Stimulated activated CD4-positive, alpha-beta T cell treated with anti-CD3 and anti-CD28 coated beads, TNF-alpha, amount 100 ng/mL, for 24 hours (primary cell): ENCODE data around the gene SLC25A23.
"Not testable (repeated sequence)": the region's sequence is repeated elsewhere in the genome, so short reads cannot be mapped to it uniquely, and the experiment has no call there.

Source experiments
- DNase-seq, 3 experiments: peaks; one replicate each; pipeline ENCODE4 v3.0.0-alpha.2; 2020; ENCODE audit warnings: low read depth in 3 of 3

The SLC25A23 gene

DNA sequence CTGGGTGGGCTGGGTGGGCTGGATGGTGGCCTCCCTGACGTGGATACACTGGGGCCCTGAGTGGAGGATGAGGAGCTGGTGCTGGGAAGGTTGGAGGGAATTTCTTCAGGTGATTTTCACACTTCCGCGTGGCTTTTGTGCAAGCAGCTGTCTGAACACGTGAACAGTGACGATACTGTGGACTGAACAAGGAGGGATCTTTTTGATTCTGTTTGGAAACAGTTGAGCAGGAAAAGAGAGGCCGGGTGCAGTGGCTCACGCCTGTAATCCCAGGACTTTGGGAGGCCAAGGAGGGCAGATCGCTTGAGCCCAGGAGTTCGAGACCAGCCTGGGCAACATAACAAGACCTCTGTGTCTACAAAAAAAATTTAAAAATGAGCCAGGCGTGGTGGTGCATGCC lies 57.5 kb downstream of the SLC25A23 start:
- DNase-seq, result no peak

DNA sequence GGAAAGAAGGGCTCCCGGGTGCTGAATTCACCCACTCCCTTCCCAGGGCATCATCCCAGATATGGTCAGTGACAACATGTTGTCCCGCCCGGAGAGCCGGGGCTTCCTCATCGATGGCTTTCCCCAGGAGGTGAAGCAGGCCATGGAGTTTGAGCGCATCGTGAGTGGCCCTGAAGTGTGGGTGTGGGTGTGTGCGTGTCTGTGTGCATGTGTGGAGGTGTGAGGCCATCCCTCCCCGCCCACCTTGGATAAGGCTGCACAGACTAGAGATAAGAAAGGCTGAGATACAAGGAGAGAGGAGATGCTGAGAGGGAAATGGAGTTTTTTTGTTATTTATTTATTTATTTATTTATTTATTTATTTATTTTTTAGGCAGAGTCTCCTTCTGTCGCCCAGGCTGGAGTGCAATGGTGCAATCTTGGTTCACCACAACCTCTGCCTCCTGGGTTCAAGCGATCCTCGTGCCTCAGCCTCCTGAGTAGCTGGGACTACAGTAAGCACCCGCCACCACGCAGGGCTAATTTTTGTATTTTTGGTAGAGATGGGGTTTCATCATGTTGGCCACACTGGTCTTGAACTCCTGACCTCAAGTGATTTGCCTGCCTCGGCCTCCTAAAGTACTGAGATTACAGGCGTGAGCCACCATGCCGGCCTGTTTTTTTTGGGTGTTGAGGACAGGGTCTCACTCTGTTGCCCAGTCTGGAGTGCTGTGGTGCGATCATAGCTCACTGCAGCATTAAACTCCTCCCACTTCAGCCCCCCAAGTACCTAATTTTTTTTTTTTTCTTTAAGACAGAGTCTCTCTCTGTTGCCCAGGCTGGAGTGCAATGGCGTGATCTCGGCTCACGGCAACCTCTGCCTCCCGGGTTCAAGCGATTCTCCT lies 59.3 kb downstream of the SLC25A23 start:
- not testable (repeated sequence) for DNase-seq

DNA sequence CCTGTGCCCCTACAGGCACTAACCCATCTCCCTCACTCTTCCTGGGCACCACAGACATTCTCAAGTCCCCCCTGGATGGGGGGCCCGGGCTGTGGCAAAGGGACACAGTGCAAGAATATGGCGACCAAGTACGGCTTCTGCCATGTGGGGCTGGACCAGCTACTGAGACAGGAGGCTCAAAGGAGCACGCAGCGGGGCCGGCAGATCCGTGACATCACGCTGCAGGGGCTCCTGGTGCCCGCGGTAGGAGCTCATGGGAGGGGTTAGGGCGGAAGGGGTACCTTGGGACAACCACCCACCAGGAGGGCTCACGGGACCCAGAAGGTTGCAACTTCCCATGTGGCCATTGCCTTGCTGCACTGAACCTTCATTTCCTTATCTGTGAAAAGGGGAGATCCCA lies 63.3 kb downstream of the SLC25A23 start:
- DNase-seq, result no peak

DNA sequence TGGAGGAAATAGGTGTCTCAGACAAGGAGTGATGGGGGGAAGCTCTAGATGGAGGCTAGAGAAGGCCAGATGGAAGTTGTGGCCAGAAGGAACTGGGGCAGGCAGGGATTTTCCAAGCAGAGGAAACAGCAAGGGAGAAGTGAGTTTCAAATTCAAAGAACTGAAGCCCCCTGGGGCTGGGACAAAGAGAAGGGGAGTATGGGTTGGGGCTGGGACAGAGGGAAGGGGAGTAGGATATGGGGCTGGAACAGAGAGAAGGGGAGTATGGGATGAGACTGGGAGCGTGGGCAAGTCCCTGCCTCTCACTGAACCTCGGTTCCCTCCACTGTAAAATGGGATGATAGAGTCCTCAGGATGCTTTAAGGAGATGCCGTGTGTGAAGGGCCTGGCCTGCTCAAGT lies 64.8 kb downstream of the SLC25A23 start:
- DNase-seq, result no peak

DNA sequence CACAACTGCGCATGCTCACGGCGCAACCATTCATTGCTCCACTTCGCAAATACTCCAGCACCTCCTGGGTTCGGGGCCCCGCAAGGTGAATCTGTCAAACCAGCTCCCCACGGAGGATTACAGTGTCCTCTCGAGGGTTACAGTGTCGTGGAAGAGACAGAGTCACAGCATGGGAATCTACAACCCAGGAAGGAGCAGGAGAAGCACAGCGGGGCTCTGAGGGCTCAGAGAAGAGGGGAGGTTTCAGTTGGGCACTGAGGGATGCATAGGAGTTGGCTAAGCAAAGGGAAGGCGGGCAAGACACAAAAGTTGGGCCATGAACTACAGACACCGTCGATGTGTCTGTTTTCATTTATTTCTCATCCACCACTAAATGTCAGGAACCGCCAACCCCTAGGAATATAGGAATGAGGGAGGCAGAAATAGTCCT lies 65.6 kb downstream of the SLC25A23 start:
- peak in 1 of 3 experiments; percentile 77 for DNase-seq

DNA sequence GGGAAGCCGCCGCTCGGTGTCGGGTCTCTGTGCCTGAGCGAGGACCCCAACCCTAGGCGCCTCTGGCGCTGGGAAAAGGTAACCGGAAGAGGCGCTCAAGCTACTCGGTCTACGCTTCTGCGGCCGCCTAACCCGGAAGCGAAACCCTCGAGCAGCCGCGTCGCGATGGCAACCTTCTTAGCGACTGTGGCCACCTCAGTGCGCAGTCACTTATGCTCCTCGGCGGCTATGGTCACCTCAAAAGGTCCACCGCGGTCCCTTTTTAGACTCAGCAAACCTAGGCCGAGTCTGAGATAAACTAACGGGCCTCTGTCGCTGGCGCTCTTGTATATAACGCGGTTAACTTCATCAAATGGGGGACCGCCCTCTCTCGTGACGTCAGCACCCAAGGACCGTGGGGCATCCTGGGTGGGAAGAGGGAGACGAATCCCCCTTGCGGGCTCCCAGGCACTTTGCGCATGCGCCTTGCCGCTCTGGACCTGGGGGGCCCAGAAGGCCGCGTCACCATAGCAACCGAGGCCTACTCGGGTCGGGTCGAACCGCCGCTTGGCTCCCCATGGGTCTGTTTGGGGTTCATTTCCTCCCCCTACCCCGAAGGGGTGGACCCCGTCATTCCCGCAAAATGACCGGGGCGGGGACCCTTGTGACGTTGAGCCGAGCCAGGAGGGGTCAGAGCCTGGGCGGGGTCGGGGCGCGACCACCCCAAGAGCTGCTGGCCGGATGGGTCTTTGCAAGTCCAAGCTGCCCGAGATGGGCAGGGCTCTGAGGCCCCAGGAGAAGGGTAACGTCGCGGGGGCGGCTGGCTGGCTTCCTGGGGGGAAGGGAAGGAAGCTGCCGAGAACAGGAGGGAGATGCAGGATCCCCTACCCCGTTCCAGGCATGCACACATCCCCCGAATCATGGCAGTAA lies 66.3 kb downstream of the SLC25A23 start, which contains the start of gene GTF2F1:
Gene GTF2F1 (minus strand): TSS at position 91 of the 909 bp plus-strand sequence. CDS start 169 bp downstream, outside the sequence.
- DNase-seq, result peak; percentile 88 to 91 (median 90)

DNA sequence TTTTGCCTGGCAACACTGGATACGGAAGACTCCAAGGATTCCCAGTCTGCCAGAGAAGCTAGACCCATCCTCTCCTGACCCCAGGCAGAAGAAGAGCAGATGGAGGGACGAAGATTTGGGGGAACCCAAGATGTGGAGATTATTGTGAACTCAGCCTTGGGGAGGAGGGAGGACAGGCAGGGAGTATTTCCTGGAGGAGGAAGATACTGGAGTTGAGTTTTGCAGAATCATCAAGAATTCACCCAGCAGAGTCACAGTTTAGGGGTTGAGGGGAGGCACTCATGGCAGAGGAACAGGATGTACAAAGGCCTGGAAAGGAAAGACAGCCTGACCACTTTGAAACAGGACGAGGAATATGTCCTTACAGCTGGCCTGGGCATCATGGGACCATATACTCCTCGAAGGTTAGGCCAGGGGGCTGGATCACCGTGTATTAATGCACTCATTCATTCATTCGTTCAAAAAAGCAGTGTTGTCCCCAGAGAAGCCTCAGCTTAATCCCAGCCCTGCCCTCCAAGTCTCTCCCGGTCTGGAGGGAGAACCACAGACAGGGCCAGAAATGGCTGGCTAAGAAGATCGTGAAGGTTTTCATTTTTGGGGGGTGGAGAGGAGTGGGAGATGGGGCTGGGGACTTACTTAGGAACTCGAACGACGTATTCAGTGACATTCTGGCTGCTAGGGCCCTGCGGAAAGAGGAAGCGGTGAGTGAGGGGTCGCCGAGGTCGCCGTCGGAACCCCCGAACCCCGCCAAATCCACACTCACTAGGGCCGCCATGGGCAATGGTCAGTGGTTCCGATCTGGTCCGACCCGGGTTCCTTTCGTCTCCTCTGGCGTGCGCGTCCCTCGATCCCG lies 67.1 kb downstream of the SLC25A23 start:
- DNase-seq, result no peak
